ENCODE measurements around the gene ABLIM2. TPM values are rescaled to one million over a fixed set of nuclear protein-coding genes. Genes with fewer than 3 reads are reported as not detected.

Gene ABLIM2
- total RNA-seq, 1 experiment from 2014 or later = 6.1 TPM

DNA sequence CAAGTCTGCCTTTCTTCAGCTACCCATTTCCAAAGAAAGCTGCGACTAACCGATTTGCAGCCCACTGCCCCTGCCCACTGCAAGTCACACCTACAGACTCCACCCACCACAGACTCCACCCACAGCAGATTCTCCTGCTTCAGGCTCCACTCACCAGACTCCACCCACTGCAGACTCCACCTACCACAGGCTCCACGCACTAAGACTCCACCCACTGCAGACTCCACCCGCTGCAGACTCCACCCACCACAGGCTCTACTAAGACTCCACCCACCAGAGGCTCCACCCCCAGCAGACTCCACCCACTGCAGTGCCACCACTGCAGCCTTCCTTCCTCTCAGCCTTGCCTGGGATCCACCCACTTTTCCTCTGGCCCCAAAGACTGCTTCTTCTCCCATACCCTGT, 41.3 kb downstream of the ABLIM2 start:
- no peaks in the 10 kb centered on the region for H4K20me1 ChIP-seq (ENCODE audit: insufficient read depth)
- TF ChIP-seq EZH2phosphoT487 (IDR thresholded peaks at IDR 0.05; ENCODE audit: borderline replicate concordance) = no peak
- TF ChIP-seq YY1 (IDR thresholded peaks at IDR 0.05; ENCODE audit: extremely low read depth, insufficient replicate concordance, low read depth, low read length) = no peak
- TF ChIP-seq ZFX (IDR thresholded peaks at IDR 0.05) = no peak
- no peak for TF ChIP-seq JUND (IDR thresholded peaks at IDR 0.05)
- TF ChIP-seq, protein P1, sequence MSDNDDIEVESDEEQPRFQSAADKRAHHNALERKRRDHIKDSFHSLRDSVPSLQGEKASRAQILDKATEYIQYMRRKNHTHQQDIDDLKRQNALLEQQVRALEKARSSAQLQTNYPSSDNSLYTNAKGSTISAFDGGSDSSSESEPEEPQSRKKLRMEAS (IDR thresholded peaks at IDR 0.05) = no peak
- TF ChIP-seq SP1 (IDR thresholded peaks at IDR 0.05; ENCODE audit: low read depth) = no peak
- no peak for TF ChIP-seq FOSL1 (IDR thresholded peaks at IDR 0.05; ENCODE audit: low read depth)
- TF ChIP-seq, protein P2, sequence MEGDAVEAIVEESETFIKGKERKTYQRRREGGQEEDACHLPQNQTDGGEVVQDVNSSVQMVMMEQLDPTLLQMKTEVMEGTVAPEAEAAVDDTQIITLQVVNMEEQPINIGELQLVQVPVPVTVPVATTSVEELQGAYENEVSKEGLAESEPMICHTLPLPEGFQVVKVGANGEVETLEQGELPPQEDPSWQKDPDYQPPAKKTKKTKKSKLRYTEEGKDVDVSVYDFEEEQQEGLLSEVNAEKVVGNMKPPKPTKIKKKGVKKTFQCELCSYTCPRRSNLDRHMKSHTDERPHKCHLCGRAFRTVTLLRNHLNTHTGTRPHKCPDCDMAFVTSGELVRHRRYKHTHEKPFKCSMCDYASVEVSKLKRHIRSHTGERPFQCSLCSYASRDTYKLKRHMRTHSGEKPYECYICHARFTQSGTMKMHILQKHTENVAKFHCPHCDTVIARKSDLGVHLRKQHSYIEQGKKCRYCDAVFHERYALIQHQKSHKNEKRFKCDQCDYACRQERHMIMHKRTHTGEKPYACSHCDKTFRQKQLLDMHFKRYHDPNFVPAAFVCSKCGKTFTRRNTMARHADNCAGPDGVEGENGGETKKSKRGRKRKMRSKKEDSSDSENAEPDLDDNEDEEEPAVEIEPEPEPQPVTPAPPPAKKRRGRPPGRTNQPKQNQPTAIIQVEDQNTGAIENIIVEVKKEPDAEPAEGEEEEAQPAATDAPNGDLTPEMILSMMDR (IDR thresholded peaks at IDR 0.05 in 2 of 3, conservative IDR thresholded peaks at IDR 0.05 in 1 of 3; ENCODE audit: borderline replicate concordance in 1 of 3, insufficient read depth in 1 of 3, low read depth in 2 of 3, low read length in 2 of 3) = no peak
- no peak for TF ChIP-seq EZH2 (IDR thresholded peaks at IDR 0.05)
- no peak for TF ChIP-seq TCF7L2 (IDR thresholded peaks at IDR 0.05; ENCODE audit: borderline replicate concordance, extremely low read depth, insufficient read depth, insufficient read length)
- TF ChIP-seq CBX3 (IDR thresholded peaks at IDR 0.05; ENCODE audit: low read depth) = no peak
- no peak for TF ChIP-seq ELF1 (IDR thresholded peaks at IDR 0.05; ENCODE audit: borderline replicate concordance, low read depth)
- no peak for TF ChIP-seq POLR2AphosphoS5 (IDR thresholded peaks at IDR 0.05; ENCODE audit: low read depth, low read length)
- peak overlapping the region; percentile 10; the same call in 1 of the 2 replicates for H3K4me2 ChIP-seq (ENCODE audit: low read length)
- DNase-seq (ENCODE audit: low read depth, low spot score) (peak; percentile 74), ATAC-seq (peak; percentile 99)
- intact Hi-C loops (cut with micrococcal nuclease) = no loop called here
- no peaks in the 10 kb centered on the region for H3K9me2 ChIP-seq (ENCODE audit: insufficient read depth)
- RAD21 ChIA-PET (ENCODE audit: low non-redundant PET in 1 of 2, low total read pairs in 2 of 2, uncharacterized antibody in 2 of 2, unreplicated experiment in 2 of 2) = no interaction called here
- no peak overlapping the region for H2AFZ ChIP-seq (ENCODE audit: low read depth, low read length, poor library complexity, severe bottlenecking)
- H3K36me3 ChIP-seq (ENCODE audit: control insufficient read depth in 1 of 2, insufficient read depth in 2 of 2, low read length in 2 of 2) = no peaks in the 10 kb centered on the region
- CTCF ChIA-PET = no interaction called here
- POLR2A ChIA-PET = no interaction called here
- no peaks in the 10 kb centered on the region for H3K79me2 ChIP-seq (ENCODE audit: insufficient read depth, low read length)
- no peaks in the 10 kb centered on the region for H3K9me3 ChIP-seq (ENCODE audit: control insufficient read depth in 1 of 2, insufficient read depth in 1 of 2, low read depth in 1 of 2, low read length in 2 of 2)
- no peak overlapping the region for H3K4me3 ChIP-seq (replicated peaks in 1 of 2; ENCODE audit: low read depth in 1 of 2, low read length in 2 of 2)
- H3K9ac ChIP-seq (ENCODE audit: low read length) = no peak overlapping the region
- peaks cover 12 to 38% of the 10 kb centered on the region in 2 experiments for H3K4me1 ChIP-seq (ENCODE audit: control insufficient read depth in 1 of 2, insufficient read depth in 2 of 2, low read length in 2 of 2)
- BruUV-seq (replicated peaks) = no TSS peak
- H3K27me3 ChIP-seq (ENCODE audit: insufficient read depth, low read length) = no peaks in the 10 kb centered on the region
- H3K27ac ChIP-seq (ENCODE audit: low read depth, low read length) = no peak overlapping the region
